ENCODE data around the gene AVEN. TPM values are rescaled to one million over a fixed set of nuclear protein-coding genes. Genes with fewer than 3 reads are reported as not detected.

The AVEN gene
- total RNA-seq, 1 donor: 34.7 TPM

DNA sequence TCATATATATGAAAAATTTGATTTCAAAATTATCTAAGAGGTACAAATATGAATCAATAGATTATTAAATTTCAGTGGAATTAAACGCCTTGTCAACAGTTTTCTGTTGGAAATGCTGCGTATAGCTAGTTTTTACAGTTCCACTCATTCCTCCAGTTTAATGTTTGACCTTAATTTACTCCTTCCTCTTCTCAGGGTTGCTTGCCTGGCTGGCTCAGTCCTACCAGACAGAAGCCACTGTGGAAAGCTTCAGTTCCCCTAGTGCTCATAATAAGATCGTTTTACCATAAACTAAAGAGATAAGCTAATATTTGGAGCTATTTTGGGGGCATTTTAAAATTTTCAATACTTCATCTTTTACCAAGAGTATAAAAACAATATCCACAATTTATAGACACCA is 39.9 kb upstream of the AVEN start:
- no peak overlapping the region for H3K4me3 ChIP-seq (ENCODE audit: insufficient read depth, low read length)
- H3K27ac ChIP-seq (ENCODE audit: low read depth, low read length): no peak overlapping the region
- H3K27me3 ChIP-seq (ENCODE audit: insufficient read depth, low read length): no peaks in the 10 kb centered on the region
- no peak overlapping the region for H2AFZ ChIP-seq (ENCODE audit: low read length)
- peaks cover 5% of the 10 kb centered on the region for H3K36me3 ChIP-seq (ENCODE audit: insufficient read depth, low read length)
- TF ChIP-seq, protein P1, sequence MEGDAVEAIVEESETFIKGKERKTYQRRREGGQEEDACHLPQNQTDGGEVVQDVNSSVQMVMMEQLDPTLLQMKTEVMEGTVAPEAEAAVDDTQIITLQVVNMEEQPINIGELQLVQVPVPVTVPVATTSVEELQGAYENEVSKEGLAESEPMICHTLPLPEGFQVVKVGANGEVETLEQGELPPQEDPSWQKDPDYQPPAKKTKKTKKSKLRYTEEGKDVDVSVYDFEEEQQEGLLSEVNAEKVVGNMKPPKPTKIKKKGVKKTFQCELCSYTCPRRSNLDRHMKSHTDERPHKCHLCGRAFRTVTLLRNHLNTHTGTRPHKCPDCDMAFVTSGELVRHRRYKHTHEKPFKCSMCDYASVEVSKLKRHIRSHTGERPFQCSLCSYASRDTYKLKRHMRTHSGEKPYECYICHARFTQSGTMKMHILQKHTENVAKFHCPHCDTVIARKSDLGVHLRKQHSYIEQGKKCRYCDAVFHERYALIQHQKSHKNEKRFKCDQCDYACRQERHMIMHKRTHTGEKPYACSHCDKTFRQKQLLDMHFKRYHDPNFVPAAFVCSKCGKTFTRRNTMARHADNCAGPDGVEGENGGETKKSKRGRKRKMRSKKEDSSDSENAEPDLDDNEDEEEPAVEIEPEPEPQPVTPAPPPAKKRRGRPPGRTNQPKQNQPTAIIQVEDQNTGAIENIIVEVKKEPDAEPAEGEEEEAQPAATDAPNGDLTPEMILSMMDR (IDR thresholded peaks at IDR 0.05; ENCODE audit: extremely low read depth, low read depth, low read length): no peak
- DNase-seq (ENCODE audit: insufficient read length, low spot score, missing footprints): no peak
- H3K4me2 ChIP-seq (ENCODE audit: insufficient read depth, low read length): no peak overlapping the region
- H3K9me3 ChIP-seq (ENCODE audit: low read depth, low read length): no peaks in the 10 kb centered on the region
- no peaks in the 10 kb centered on the region for H3K79me2 ChIP-seq (ENCODE audit: insufficient read depth, low read length)
- no peaks in the 10 kb centered on the region for H3K4me1 ChIP-seq (ENCODE audit: insufficient read depth, low read length)
- no peaks in the 10 kb centered on the region for H4K20me1 ChIP-seq (ENCODE audit: insufficient read depth, low read length)

DNA sequence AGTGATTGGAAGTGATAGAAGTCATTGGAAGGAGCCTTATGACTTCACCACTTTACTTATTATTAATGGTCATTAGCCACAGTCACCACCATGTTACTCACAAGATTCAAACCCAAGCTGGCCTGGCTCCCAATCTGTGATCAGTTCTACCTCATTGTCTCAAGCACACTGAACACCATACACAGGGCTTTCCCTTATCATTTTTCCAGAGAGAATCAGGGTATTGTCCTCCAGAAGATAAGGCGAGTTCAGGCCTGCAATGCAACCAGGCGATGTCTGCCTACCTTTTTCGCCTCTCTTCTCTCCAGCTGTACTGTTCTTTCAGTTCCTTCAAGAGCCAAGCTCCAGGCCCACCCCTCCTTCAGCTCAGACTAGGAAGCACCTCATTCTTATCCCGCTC is 37.8 kb upstream of the AVEN start:
- H3K27me3 ChIP-seq (ENCODE audit: insufficient read depth, low read length): no peaks in the 10 kb centered on the region
- no peak overlapping the region for H2AFZ ChIP-seq (ENCODE audit: low read length)
- no peak overlapping the region for H3K4me3 ChIP-seq (ENCODE audit: insufficient read depth, low read length)
- no peaks in the 10 kb centered on the region for H3K79me2 ChIP-seq (ENCODE audit: insufficient read depth, low read length)
- DNase-seq (ENCODE audit: insufficient read length, low spot score, missing footprints): no peak
- no peaks in the 10 kb centered on the region for H3K9me3 ChIP-seq (ENCODE audit: low read depth, low read length)
- H4K20me1 ChIP-seq (ENCODE audit: insufficient read depth, low read length): no peaks in the 10 kb centered on the region
- H3K36me3 ChIP-seq (ENCODE audit: insufficient read depth, low read length): no peaks in the 10 kb centered on the region
- TF ChIP-seq, protein P1 (IDR thresholded peaks at IDR 0.05; ENCODE audit: extremely low read depth, low read depth, low read length): no peak
- no peaks in the 10 kb centered on the region for H3K4me1 ChIP-seq (ENCODE audit: insufficient read depth, low read length)
- no peak overlapping the region for H3K4me2 ChIP-seq (ENCODE audit: insufficient read depth, low read length)
- H3K27ac ChIP-seq (ENCODE audit: low read depth, low read length): no peak overlapping the region

DNA sequence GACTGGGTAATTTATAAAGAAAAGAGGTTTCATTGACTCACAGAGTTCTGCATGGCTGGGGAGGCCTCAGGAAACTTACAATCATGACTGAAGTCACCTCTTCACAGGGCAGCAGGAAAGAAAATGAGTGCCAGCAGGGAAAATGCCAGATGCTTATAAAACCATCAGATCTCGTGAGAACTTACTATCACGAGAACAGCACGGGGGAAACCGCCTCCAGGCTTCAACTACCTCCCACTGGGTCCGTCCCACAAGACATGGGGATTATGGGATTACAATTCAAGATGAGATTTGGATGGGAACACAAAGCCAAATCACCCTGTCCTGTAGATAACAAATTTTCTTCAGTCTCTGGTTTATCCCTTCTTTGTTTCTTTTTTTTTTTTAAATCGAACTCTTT is 31.0 kb upstream of the AVEN start:
- no peak overlapping the region for H3K4me2 ChIP-seq (ENCODE audit: insufficient read depth, low read length)
- no peaks in the 10 kb centered on the region for H3K79me2 ChIP-seq (ENCODE audit: insufficient read depth, low read length)
- H4K20me1 ChIP-seq (ENCODE audit: insufficient read depth, low read length): no peaks in the 10 kb centered on the region
- TF ChIP-seq, protein P1 (IDR thresholded peaks at IDR 0.05; ENCODE audit: extremely low read depth, low read depth, low read length): no peak
- H3K36me3 ChIP-seq (ENCODE audit: insufficient read depth, low read length): no peaks in the 10 kb centered on the region
- no peak overlapping the region for H3K27ac ChIP-seq (ENCODE audit: low read depth, low read length)
- H3K27me3 ChIP-seq (ENCODE audit: insufficient read depth, low read length): no peaks in the 10 kb centered on the region
- no peaks in the 10 kb centered on the region for H3K4me1 ChIP-seq (ENCODE audit: insufficient read depth, low read length)
- H3K4me3 ChIP-seq (ENCODE audit: insufficient read depth, low read length): no peak overlapping the region
- H2AFZ ChIP-seq (ENCODE audit: low read length): no peak overlapping the region
- no peak for DNase-seq (ENCODE audit: insufficient read length, low spot score, missing footprints)
- H3K9me3 ChIP-seq (ENCODE audit: low read depth, low read length): no peaks in the 10 kb centered on the region

GRCh38 chr15:34065941-34066340 is 26.9 kb upstream of the AVEN start:
- no peaks in the 10 kb centered on the region for H4K20me1 ChIP-seq (ENCODE audit: insufficient read depth, low read length)
- peaks cover 7% of the 10 kb centered on the region for H3K4me1 ChIP-seq (ENCODE audit: insufficient read depth, low read length)
- no peak overlapping the region for H3K4me3 ChIP-seq (ENCODE audit: insufficient read depth, low read length)
- no peaks in the 10 kb centered on the region for H3K27me3 ChIP-seq (ENCODE audit: insufficient read depth, low read length)
- no peak overlapping the region for H2AFZ ChIP-seq (ENCODE audit: low read length)
- H3K36me3 ChIP-seq (ENCODE audit: insufficient read depth, low read length): no peaks in the 10 kb centered on the region
- no peak for DNase-seq (ENCODE audit: insufficient read length, low spot score, missing footprints)
- no peak overlapping the region for H3K4me2 ChIP-seq (ENCODE audit: insufficient read depth, low read length)
- H3K27ac ChIP-seq (ENCODE audit: low read depth, low read length): no peak overlapping the region
- no peaks in the 10 kb centered on the region for H3K9me3 ChIP-seq (ENCODE audit: low read depth, low read length)
- no peaks in the 10 kb centered on the region for H3K79me2 ChIP-seq (ENCODE audit: insufficient read depth, low read length)
- TF ChIP-seq, protein P1 (IDR thresholded peaks at IDR 0.05; ENCODE audit: extremely low read depth, low read depth, low read length): no peak
